Measurements from ENCODE around the gene PLEKHN1.

PLEKHN1 gene

DNA sequence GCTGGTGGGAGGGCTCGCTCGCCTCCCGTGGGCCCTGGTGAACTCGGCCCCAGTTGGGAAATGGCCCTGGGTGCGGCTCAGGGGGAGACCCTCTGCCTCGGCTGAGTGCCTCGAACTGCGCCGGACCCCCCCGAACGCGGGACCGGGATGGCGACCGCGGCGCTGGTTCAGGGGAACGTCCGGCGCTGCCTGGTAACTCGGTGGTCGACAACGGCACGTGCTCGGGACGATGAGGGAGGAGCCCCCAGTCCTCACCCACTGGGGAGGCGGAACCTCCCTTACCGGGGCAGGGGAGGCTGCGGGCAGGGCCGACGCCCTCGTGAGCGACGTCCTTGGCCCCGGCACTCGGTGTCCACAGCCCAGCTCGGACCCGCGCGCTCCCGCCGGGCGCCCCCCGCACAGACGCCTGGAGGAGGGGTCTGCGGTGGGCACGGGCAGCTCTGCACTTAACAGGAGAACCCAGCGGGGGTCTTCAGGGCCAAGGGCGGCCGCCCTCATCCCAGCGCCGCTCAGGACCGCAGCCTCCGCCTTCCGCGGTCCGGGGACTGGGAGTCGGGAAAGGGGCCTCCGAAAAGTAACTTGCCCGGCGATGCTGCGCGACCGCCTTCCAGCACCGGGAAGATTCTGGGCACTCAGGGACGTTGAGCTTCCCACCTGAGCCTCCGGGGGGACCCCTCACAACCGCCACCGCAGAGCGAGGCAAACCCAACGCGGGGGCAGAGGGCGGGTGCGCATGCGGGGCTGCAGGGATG is 31.9 kb downstream of the PLEKHN1 start:
- Histone ChIP-seq H3K4me1 (ENCODE audit: insufficient read depth, low read length, severe bottlenecking) (no peaks in the 10 kb centered on the region), H3K79me2 (ENCODE audit: insufficient read depth, low read length) (no peaks in the 10 kb centered on the region), H3K4me2 (ENCODE audit: low read length) (no peak overlapping the region), H3K9me3 (ENCODE audit: low read length) (no peaks in the 10 kb centered on the region), H3K9me2 (ENCODE audit: low read depth, low read length) (no peaks in the 10 kb centered on the region), H2AFZ (ENCODE audit: low read length) (no peak overlapping the region), H3K9ac (ENCODE audit: low read length) (no peak overlapping the region), H3K27ac (ENCODE audit: low read depth, low read length, poor library complexity, severe bottlenecking) (no peak overlapping the region), H3K4me3 (ENCODE audit: low read depth, low read length, poor library complexity, severe bottlenecking) (no peak overlapping the region), H3K27me3 (ENCODE audit: insufficient read depth, low read length) (peaks cover 2% of the 10 kb centered on the region; the same call in 1 of the 2 replicates), H3K36me3 (ENCODE audit: insufficient read depth, low read length) (no peaks in the 10 kb centered on the region), H3F3A (ENCODE audit: insufficient read depth, low read length) (no peaks in the 10 kb centered on the region), H4K20me1 (ENCODE audit: insufficient read depth, low read length) (no peaks in the 10 kb centered on the region)
- no peak for TF ChIP-seq CTCF (IDR thresholded peaks at IDR 0.05; ENCODE audit: low read length)
- no peak for TF ChIP-seq EZH2 (IDR thresholded peaks at IDR 0.05; ENCODE audit: borderline replicate concordance, low read length)

- H3K9me2 ChIP-seq (ENCODE audit: low read depth, low read length) = no peaks in the 10 kb centered on the region
- no peaks in the 10 kb centered on the region for H3K79me2 ChIP-seq (ENCODE audit: insufficient read depth, low read length)
- no peak for TF ChIP-seq CTCF (IDR thresholded peaks at IDR 0.05; ENCODE audit: low read length)
- no peak for TF ChIP-seq EZH2 (IDR thresholded peaks at IDR 0.05; ENCODE audit: borderline replicate concordance, low read length)
- H3K9ac ChIP-seq (ENCODE audit: low read length) = no peak overlapping the region
- no peaks in the 10 kb centered on the region for H3K36me3 ChIP-seq (ENCODE audit: insufficient read depth, low read length)
- no peaks in the 10 kb centered on the region for H4K20me1 ChIP-seq (ENCODE audit: insufficient read depth, low read length)
- no peak overlapping the region for H2AFZ ChIP-seq (ENCODE audit: low read length)
- no peak overlapping the region for H3K27ac ChIP-seq (ENCODE audit: low read depth, low read length, poor library complexity, severe bottlenecking)
- H3K9me3 ChIP-seq (ENCODE audit: low read length) = no peaks in the 10 kb centered on the region
- H3K27me3 ChIP-seq (ENCODE audit: insufficient read depth, low read length) = 0 out of 2 replicates have a peak, but pooled peaks cover 3% of the 10 kb centered on the region
- no peaks in the 10 kb centered on the region for H3K4me1 ChIP-seq (ENCODE audit: insufficient read depth, low read length, severe bottlenecking)
- no peak overlapping the region for H3K4me2 ChIP-seq (ENCODE audit: low read length)
- H3F3A ChIP-seq (ENCODE audit: insufficient read depth, low read length) = no peaks in the 10 kb centered on the region
- no peak overlapping the region for H3K4me3 ChIP-seq (ENCODE audit: low read depth, low read length, poor library complexity, severe bottlenecking)
These were observed 32.4 kb downstream of the PLEKHN1 start for GRCh38 chr1:998745-998994.

DNA sequence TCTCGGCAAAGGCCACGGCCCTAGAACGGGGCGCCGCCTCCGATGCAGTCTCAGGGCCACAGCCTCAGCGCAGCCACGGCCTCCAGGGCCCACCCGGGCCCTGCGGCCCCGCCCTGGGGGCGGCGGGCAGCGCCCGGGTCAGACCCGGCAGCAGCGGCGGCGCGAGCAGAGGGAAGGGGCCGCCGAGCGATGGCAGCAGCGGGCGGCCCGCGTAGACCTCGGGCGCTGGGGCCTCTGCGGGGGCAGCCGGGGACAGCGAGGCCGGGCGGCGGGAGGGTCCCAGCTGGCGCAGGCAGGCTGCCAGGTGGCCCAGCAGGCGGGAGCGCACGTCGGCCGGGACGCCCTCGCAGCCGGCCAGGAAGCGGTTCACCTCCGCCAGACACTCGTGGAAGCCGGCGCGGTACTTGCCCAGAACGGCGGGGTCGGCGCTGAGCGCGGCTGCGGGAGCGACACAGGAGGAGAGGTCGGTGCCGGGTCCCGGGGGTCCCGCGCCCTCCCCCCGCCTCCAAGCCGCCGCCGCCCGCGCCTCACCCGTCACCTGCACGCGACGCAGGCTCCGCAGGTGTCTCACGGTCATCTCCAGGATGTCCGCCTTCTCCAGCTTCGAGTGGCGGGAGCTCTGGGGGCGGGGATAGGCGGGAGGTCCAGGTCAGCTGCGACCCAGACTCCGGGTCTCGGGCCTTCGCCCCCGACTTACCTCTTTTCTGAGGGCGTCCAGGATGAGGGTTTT is 32.9 kb downstream of the PLEKHN1 start:
- no peak for TF ChIP-seq EZH2 (IDR thresholded peaks at IDR 0.05; ENCODE audit: borderline replicate concordance, low read length)
- TF ChIP-seq CTCF (IDR thresholded peaks at IDR 0.05; ENCODE audit: low read length) = no peak
- H3F3A ChIP-seq (ENCODE audit: insufficient read depth, low read length) = no peaks in the 10 kb centered on the region
- no peaks in the 10 kb centered on the region for H4K20me1 ChIP-seq (ENCODE audit: insufficient read depth, low read length)
- no peaks in the 10 kb centered on the region for H3K36me3 ChIP-seq (ENCODE audit: insufficient read depth, low read length)
- no peak overlapping the region for H3K9ac ChIP-seq (ENCODE audit: low read length)
- H3K9me2 ChIP-seq (ENCODE audit: low read depth, low read length) = no peaks in the 10 kb centered on the region
- no peak overlapping the region for H2AFZ ChIP-seq (ENCODE audit: low read length)
- H3K27me3 ChIP-seq (ENCODE audit: insufficient read depth, low read length) = 0 out of 2 replicates have a peak, but pooled peaks cover 3% of the 10 kb centered on the region
- no peak overlapping the region for H3K27ac ChIP-seq (ENCODE audit: low read depth, low read length, poor library complexity, severe bottlenecking)
- no peak overlapping the region for H3K4me2 ChIP-seq (ENCODE audit: low read length)
- H3K79me2 ChIP-seq (ENCODE audit: insufficient read depth, low read length) = no peaks in the 10 kb centered on the region
- no peak overlapping the region for H3K4me3 ChIP-seq (ENCODE audit: low read depth, low read length, poor library complexity, severe bottlenecking)
- H3K4me1 ChIP-seq (ENCODE audit: insufficient read depth, low read length, severe bottlenecking) = no peaks in the 10 kb centered on the region
- no peaks in the 10 kb centered on the region for H3K9me3 ChIP-seq (ENCODE audit: low read length)
